Stimulated activated CD4-positive, alpha-beta T cell treated with anti-CD3 and anti-CD28 coated beads, Interleukin-4, amount 100 ng/mL, for 24 hours (primary cell): Measurements from ENCODE around the gene GALNT10.

Source experiments
- DNase-seq: peaks from one replicate; pipeline ENCODE4 v3.0.0-alpha.2; 2020

GALNT10 gene

DNA sequence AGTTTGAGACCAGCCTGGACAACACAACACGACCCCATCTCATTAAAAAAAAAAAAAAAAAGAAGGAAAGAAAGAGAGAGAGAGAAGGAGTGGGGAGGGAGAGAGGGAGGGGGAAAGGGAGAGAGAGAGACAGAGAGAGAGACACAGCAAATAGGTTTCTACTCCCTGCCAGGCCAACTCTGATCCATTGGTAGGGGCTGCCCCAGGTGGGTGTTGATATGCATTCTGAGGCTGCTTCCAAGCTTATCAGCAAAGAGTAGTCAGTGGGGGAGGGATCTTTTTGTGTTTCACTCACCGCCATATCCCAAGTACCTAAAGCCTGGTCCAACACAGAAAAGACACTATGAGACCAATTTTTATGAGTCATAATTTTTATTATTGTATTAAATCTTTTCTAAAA, 198.3 kb downstream of the GALNT10 start:
- no peak for DNase-seq

GRCh38 chr5:154390096-154390495, 199.6 kb downstream of the GALNT10 start:
- DNase-seq: no peak

DNA sequence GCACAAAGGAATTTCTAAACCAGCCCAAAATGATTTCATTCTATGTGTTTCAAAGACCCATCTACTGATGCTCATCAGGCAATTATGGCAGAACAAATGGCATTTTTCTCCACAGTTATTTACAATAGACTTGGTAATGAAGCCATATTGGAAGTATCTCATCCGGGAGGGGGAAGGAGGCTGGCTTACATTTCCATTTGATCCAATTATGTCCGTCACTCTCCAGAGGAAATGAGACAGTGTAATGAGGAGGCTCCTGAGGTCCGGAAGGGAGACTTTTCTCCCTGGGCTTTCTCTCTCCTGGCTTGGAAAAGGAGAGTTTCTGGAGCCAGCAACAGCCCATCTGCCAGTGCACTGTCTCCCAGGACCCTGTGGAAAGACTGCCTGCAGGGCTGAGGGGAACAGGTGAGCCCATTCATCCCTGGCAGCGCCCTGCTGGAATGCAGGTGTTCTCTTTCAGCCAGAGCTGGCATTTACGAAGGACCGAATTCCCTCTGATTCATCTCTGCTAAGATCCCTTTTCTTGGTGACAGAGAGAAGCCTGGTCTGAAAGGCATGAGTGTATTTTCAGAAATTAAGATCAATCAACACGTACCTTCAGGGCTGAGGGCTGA, 200.3 kb downstream of the GALNT10 start:
- no peak for DNase-seq

- DNase-seq: no peak
Measured at GRCh38 chr5:154391788-154392187, 201.3 kb downstream of the GALNT10 start.

GRCh38 chr5:154393850-154394249, 203.3 kb downstream of the GALNT10 start:
- DNase-seq: no peak

GRCh38 chr5:154394307-154394706, 203.8 kb downstream of the GALNT10 start:
- DNase-seq: no peak

DNA sequence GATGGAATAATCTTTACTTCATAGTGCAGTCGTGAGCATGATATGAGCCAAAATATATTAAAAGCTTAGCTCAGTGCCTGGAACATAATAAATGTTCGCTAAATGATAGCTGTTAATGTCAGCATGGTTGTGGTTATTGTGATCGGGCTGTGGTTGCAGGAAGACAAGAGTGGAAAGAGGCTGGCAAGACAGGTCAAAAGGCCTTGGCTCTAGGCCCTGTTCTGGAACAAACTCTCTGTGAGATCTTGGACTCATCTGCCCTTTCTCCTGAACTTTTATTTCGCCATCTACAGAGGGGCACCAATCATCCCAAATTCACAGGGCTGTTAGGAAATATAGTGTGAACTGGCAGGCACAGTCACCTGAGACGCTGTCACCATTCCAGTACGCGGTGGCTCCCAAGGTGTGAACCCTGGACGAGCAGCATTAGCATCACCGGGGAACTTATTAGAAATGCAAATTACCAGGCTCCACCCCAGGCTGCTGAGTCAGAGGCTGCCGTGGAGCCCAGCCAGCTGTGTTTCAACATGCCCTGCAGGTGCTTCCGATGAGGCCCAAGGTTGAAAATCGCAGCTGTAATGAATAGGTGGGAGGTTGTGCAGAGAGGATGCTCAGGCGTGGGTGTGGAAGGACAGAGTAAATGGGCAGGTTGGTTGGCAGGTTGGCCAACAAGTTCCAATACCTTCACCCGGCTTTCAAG, 205.0 kb downstream of the GALNT10 start:
- DNase-seq: no peak

DNA sequence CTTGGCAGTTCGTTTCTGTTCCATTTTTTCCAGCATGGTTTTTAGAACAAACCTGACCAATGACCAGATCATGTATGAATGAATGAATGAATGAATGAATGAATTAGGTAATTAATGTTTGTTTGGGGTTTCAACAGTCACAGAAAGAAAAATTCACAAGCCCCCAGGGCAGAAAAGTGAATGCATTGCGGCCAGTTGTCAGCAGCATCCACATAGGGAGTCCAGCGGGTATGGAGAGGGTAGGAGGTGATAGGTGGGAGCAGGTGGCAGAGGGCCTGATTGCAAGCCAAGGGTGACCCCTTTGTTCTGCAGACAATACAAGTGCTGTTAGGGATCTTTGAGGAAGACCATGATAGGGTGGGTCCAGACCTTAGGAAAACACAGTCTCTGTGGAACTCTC, 205.6 kb downstream of the GALNT10 start:
- no peak for DNase-seq

- no peak for DNase-seq
Measured at GRCh38 chr5:154397652-154398406, 207.3 kb downstream of the GALNT10 start.

GRCh38 chr5:154400678-154401077, 210.1 kb downstream of the GALNT10 start:
- DNase-seq: no peak

DNA sequence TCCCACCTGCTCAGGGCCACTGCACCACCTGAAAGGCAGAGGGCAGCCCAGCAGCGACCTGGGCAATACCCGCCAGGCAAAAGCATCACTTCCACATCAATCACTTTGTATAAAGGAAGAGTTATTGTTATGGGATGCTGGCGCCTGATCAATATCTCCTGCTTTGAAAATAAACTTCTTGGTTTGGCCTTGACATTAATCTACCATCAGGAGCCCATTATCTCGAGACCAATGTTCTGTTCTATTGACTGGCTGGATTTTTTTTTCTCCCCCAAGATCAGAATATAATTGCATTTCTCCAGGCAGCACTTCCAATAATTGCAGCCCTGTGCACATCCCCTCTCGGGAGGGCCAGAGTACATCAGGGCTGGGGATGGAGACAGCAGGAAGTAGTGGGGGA, 210.8 kb downstream of the GALNT10 start:
- DNase-seq: no peak

GRCh38 chr5:154401931-154402330, 211.4 kb downstream of the GALNT10 start:
- DNase-seq: no peak

DNA sequence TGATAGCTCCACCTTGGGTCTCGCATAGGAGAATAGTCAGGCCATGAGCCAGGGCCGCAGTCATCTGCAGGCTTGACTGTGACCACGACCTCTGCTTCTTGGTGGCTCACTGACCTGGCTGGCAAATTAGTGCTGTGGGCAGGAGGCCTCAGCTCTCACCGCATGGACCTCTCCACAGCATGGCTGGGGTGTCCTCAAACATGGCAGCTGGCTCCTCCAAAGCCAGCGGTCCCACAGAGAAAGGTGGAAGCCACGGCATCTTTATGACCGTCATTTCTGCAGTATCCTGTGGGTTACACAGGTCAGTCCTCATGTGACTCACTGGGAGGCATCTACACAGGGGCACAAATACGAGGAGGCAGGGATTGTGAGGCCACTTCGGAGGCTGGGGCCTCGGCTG, 212.1 kb downstream of the GALNT10 start:
- DNase-seq: no peak

GRCh38 chr5:154403234-154403633, 212.7 kb downstream of the GALNT10 start:
- no peak for DNase-seq

DNA sequence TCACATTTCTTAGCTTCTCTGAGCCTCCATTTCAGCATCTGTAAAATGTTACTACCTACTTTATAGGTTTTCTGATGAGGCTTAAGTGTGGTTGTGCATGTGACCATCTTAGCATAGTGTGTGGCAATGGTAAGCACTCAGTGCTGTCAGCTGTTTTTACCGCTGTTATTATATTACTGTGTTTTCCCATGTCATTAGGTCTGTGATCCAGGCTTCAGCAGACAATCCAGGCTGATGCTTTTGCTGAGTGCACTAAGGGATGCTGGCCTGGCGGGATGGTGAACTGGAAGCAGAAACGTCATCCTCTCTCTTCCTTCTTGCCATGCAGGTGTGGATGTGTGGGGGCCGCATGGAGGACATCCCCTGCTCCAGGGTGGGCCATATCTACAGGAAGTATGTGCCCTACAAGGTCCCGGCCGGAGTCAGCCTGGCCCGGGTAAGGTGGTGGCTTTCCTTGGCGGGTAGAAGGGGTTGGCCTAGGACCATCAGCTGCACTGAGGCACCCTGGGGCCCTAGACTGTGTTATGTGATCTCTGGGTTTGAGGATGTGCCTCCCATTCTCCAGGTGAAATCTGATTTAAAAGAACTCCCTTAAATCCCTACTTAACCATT, 213.3 kb downstream of the GALNT10 start:
- DNase-seq: no peak

DNA sequence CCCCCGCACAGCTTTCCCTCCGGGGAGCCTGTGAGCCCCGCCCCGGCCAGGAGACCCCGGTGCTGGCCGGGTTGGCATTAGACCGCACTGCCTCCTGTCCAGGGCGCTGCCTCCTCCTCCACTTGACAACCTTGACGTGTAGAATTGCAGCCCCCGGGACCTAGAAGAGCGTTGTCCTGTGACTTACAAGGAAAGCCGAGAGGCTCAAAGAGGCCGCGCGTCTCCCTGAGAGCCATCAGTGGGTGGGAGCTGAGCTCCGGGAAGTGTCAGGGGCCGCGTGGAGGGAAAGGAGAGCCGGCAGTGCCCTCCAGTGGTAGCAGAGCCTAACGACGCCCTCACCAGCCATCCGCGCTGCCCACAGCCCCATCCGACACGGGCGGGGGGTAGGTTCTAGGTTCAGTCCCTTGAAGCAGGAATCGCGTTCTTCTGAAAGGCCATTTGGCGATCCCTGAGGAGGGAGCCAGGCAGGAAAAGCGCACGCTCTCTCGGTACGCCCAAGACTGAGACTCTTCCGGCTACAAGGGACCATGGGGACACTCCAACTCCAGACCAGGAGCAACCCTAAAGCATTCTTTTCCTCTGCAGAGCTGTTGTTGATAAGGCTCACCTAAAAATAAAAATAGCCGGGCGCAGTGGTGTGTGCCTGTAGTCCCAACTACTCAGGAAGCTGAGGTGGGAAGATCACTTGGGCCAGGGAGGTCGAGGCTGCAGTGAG, 214.7 kb downstream of the GALNT10 start:
- DNase-seq: peak; percentile 78

- DNase-seq: no peak
Measured at GRCh38 chr5:154406231-154406630, 215.7 kb downstream of the GALNT10 start.

DNA sequence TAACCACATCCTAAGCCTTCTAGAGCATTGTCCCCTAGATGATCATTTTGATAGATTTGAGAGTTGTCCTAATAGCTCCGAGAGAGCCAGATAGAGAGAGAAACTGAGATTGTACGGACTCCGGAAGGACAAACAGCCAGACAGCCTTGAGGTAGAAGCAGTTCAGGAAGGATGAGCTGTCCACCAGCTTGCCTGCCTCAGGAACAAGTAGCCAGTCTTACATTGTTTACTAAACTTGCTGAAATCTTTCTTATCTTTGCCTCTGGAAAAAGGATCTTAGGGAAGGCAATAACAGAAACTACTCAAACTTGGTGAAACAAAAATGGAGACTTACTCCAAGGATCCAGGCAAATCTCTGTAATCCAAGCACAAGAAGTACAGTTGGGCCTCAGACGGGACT, 216.3 kb downstream of the GALNT10 start:
- DNase-seq: no peak

- no peak for DNase-seq
Measured at GRCh38 chr5:154408811-154409210, 218.3 kb downstream of the GALNT10 start.

- DNase-seq: no peak
Measured at GRCh38 chr5:154409230-154409840, 218.8 kb downstream of the GALNT10 start.

- DNase-seq: no peak
Measured at GRCh38 chr5:154410008-154410407, 219.5 kb downstream of the GALNT10 start.

DNA sequence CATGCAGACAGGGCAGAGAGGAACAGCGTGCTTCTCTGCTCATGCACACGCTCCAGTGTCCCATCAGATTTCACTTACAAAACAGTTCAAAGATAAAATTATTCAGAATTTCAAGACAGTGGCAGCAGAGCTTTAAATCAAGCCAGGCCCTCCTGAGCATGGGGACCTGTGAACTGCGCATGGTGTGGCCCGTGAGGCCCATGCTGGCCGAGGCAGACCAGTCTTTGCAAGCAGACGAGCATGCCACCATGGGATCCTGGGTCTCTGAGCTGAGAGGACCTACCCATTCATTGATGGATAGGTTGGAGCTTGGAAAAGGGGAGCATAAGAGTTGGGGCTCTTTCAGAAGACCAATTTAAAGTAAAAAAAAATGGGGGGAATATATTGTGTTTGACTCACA, 220.3 kb downstream of the GALNT10 start:
- no peak for DNase-seq

- DNase-seq: no peak
Measured at GRCh38 chr5:154411338-154411737, 220.8 kb downstream of the GALNT10 start.
